HG03097 (cell line): ENCODE results near the gene ABHD17B.
"Not testable (repeated sequence)": the region's sequence is repeated elsewhere in the genome, so short reads cannot be mapped to it uniquely, and the experiment has no call there.

ENCODE experiments used
- ATAC-seq: cut with Tn5 transposase; IDR thresholded peaks from one replicate; pipeline ENCODE4 v1.9.1; 2021; ENCODE audit not compliant: unreplicated experiment, low FRiP score

Gene ABHD17B

GRCh38 chr9:71911061-71911907 lies at the start of gene ABHD17B, which contains the start of gene C9orf85:
Gene ABHD17B (minus strand): TSS chr9:71911193. CDS start chr9:71875080, 36,113 bp downstream.
Gene C9orf85 (plus strand): TSS chr9:71911639. CDS start chr9:71911735, 96 bp downstream.
- ATAC-seq = peak; percentile 92

DNA sequence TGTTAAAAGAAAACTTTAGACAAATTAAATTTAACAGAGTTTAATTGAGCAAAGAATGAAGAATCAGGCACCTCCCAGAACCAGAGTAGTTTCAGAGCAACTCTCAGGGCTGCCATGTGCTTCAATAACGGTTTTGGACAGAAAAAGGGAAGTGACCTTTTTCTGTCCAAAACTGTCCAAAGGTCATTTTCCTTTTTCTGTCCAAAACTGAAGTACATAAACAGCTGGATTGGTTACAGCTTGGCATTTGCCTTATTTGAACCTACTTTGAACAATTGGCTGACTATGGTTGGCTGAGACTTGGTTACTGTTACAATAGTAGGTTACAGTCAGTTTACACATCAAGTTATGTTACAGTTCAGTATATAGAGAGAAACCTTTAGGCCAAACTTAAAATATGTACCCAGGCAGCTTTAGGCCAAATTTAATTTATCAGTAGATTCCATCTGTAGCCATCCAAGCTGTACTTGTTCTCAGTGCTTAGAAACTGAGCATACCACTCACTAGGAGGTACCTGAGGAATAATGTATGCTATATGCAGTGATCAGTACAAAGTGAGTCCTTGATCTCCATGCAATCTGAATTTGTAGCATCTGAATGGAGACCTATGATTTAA lies 44.4 kb upstream of the ABHD17B start:
- ATAC-seq = no peak

DNA sequence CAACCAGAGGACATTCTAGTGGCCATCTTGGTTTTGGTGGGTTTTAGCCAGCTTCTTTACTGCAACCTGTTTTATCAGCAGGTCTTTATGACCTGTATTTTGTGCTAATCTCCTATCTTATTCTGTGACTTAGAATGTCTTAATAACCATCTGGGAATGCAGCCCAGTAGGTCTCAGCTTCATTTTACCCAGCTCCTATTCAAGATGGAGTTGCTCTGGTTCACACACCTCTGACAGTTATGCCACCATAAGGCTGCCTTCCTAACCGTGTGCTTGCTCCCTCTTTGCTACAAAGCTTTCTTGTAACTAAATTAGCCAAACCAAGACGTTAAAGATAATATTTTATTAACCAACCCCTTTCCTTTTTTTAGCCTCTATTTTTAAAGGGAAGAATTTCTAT lies 43.7 kb upstream of the ABHD17B start:
- not testable (repeated sequence) for ATAC-seq

GRCh38 chr9:71944754-71945375 lies 33.9 kb upstream of the ABHD17B start:
- ATAC-seq = no peak

DNA sequence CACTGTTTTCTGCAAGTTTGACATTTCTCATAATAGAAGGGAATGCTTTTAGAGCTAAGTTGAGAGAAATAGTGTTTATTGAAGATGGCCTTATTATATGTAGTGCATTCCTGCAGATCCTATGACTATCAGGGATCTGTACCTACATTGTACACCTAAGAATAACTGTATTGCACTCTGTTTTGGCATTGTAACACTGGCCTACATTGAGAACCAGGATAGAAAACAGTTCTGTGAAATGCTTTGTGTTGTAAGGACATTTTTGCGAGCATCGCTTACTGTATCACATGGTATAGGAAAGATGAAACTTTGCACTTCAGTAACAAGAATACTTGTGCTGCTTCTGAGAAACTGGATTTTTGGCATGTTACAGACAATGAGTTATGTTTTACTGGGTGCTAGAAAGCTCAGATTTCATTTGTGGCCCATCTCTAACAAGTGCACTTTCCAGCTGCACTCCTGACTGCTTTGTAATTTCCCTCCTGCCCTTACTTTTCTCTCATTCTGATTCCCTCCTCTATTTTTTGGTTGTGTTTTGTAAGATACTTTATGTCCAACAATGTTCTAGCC lies 31.1 kb upstream of the ABHD17B start:
- no peak for ATAC-seq

GRCh38 chr9:71941060-71941568 lies 30.1 kb upstream of the ABHD17B start:
- ATAC-seq = no peak

DNA sequence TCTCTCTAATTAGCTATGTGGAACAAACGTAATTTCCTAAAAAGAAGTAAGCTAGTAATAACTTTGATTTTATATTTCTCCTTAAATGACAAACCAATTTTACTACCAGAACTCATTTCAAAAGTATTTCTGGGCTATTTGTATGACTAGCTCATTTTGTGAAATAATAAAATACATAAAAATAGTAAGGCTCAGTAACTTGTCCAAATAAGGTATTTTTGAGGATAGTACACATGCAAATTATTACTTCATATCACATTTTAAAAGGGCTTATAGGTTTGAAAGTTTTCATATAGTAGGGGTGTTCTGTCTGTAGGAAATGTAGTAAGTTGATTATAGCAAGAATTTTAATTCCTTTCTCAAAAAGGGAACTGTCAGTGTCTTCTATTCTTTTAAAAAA lies 26.9 kb upstream of the ABHD17B start:
- ATAC-seq = no peak

- no peak for ATAC-seq
Observed at GRCh38 chr9:71937070-71937625, 26.2 kb upstream of the ABHD17B start.

DNA sequence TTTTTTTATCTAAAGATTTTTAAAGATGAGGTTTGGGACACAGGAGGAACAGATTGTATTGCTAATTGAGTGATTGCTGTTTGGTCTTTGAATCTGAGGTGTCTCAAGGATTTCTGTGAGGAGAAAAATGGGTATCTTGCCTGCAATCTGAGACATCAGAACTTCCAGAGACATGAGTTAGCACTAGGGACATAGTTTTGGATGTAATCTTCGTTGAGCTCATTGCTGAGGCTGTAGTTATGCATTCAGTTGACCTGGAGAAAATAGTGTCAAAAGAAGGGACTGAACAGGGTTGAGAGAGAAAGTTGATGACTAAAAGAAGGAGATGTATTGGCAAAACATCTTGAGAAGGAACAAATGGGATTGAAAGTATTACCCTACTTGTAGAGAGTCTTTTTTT lies 25.1 kb upstream of the ABHD17B start:
- no peak for ATAC-seq

DNA sequence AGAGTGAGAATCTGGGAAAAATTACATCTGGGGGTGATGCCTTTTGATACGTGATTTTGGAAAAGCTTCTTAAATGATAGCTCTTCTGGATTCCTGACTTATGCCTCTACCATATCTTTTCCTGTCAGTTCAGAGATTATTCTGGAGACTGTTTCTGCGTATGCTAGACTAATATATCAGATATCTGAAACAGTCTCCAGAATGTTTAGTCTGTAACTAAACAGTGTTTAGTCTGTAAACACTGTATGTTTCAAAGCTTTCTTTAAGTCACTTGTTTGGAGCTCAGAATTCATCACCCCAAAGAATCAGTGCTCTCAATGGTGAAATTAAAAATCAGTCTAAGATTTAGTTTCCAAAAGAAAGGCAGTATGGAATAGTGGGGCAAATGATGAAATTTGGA lies 20.2 kb upstream of the ABHD17B start:
- no peak for ATAC-seq

GRCh38 chr9:71929791-71930440 lies 18.9 kb upstream of the ABHD17B start:
- ATAC-seq = no peak

GRCh38 chr9:71929223-71929622 lies 18.2 kb upstream of the ABHD17B start:
- no peak for ATAC-seq

DNA sequence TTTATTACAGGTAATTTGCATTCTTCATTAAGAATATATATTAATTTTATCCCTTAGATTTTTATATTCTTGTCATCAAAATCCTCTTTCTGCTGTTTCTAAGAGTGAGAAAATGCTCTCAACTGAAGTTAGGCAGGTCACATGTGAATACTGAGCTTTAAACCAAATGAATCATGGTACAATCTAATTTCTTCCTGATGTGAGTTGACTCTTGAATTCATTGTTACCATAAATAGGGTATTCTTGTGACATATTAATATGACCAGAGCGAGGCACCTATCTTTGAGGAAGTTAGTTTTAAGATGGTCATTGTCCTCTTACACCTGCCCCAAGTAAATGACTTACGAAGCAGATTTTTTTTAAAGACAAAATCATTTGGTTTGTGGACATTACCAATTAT lies 17.8 kb upstream of the ABHD17B start:
- ATAC-seq = no peak

DNA sequence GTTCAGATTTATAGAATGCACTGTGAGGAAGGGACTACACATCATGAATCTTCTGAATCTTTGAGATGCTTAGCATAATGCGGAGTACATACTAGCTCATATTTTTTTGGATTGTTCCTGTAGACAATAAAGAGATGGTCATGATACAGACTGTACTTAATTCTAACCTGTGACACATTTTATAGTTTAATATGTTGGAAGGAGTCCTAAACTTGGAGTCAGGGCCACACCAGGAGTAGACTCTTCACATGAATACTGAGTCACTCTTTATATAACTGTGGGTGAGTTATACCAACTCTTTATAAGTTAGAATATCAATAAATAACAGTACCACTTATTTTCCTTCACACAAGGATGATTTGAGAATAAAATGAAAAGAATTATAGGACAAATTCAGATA lies 17.4 kb upstream of the ABHD17B start:
- ATAC-seq = no peak

GRCh38 chr9:71925834-71926233 lies 14.8 kb upstream of the ABHD17B start:
- ATAC-seq = no peak

DNA sequence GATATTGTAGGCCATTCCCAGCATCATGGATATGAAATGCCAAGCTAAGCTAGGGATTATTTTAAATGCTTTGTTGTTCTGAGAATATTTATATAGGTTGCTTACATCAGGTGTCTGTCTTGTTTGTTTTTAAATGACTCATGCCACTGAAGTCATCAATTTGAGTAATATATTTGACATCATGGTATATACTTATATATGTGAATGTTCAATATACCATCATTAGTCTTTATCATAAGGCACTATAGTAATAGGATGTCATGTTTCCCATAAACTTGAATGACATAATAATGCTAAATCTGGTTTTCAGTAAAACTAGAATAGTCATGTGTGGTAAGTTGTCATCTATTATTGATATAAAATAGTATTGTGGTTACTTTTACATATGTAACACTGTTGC lies 13.6 kb upstream of the ABHD17B start:
- no peak for ATAC-seq

DNA sequence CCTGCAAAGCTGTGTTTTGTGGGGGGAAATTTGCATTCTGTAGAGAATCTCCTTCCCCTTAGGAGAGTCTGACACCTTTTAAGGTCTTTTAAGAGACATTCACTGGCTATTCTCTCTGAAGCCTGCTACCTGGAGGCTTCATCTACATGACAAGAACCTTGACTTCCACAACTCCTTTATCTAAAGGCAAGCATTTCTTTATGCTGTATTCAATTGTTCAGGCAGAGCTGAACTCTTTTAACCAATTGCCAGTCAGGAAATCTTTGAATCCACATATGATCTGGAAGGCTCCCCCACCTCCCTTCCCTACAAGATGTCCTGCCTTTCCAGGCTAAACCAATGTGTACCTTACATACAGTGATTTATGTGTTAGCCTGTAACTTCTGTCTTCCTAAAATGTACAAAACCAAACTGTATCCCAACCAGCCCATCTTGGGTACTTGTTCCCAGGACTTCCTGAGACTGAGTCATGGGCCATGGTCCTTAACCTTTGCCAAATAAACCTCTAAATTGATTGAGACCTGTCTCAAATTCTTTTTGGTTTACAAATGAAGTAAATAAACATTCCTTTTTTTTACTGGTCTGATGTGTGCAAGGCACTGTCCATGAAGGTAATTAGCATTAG lies 10.3 kb upstream of the ABHD17B start:
- ATAC-seq = no peak

GRCh38 chr9:71920456-71921189 lies 9.6 kb upstream of the ABHD17B start:
- ATAC-seq = no peak

DNA sequence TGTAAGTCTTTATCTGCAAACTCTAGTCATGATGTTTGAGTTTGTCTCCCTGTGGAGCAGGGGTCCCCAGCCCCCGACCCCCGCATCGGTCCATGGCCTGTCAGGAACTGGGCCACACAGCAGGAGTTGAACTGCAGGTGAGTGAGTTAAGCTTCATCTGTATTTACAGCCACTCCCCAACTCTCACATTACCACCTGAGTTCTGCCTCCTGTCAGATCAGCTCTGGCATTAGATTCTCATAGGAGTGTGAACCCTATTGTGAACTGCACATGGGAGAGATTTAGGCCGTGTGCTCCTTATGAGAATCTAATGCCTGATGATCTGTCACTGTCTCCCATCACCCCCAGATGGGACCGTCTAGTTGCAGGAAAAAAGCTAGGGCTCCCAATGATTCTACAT lies 7.4 kb upstream of the ABHD17B start:
- ATAC-seq = no peak
